HL-60 (cell line): ENCODE data around the gene DHTKD1.

ENCODE experiments used
- POLR2AphosphoS5 ChIP-seq: IDR thresholded peaks from 2 replicates; pipeline ENCODE4 v1.6.1; 2012; ENCODE audit warnings: low read depth
- TF ChIP-seq, protein P1 (sequence below): IDR thresholded peaks from one replicate; pipeline ENCODE4 v1.5.1; 2011; ENCODE audit warnings: low read length, control low read depth, inconsistent platforms; ENCODE audit not compliant: insufficient read depth

DNA sequence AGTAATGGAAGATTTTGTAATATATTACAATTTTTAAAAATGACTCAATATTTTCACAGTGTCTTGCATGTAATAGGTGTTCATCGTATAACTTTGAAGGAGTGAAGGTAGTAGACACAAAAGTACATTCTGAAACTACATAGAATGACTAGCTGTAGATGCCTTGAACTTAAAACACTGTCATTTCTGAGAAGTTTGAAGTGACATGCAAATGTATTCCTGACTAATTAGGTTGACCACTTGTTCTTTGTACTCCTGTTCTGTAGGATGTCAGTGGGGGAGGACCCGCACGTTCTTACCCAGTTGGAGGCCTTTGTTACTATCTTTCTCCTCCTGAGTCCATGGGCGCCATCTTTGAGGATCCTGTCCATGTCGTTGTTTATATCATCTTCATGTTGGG, 91.9 kb downstream of the DHTKD1 start:
- TF ChIP-seq, protein P1, sequence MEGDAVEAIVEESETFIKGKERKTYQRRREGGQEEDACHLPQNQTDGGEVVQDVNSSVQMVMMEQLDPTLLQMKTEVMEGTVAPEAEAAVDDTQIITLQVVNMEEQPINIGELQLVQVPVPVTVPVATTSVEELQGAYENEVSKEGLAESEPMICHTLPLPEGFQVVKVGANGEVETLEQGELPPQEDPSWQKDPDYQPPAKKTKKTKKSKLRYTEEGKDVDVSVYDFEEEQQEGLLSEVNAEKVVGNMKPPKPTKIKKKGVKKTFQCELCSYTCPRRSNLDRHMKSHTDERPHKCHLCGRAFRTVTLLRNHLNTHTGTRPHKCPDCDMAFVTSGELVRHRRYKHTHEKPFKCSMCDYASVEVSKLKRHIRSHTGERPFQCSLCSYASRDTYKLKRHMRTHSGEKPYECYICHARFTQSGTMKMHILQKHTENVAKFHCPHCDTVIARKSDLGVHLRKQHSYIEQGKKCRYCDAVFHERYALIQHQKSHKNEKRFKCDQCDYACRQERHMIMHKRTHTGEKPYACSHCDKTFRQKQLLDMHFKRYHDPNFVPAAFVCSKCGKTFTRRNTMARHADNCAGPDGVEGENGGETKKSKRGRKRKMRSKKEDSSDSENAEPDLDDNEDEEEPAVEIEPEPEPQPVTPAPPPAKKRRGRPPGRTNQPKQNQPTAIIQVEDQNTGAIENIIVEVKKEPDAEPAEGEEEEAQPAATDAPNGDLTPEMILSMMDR = no peak
- no peak for TF ChIP-seq POLR2AphosphoS5
